GM12874 (cell line): ENCODE measurements around the gene CDC42BPB.

Source experiments
- TF ChIP-seq, protein P1 (sequence below): IDR thresholded peaks from 2 replicates; pipeline ENCODE4 v1.5.1; 2011; ENCODE audit warnings: low read depth, mild to moderate bottlenecking, control low read depth, low read length, moderate library complexity; ENCODE audit not compliant: insufficient read depth

CDC42BPB gene

GRCh38 chr14:103091883-103092222 lies 34.5 kb upstream of the CDC42BPB start:
- TF ChIP-seq, protein P1, sequence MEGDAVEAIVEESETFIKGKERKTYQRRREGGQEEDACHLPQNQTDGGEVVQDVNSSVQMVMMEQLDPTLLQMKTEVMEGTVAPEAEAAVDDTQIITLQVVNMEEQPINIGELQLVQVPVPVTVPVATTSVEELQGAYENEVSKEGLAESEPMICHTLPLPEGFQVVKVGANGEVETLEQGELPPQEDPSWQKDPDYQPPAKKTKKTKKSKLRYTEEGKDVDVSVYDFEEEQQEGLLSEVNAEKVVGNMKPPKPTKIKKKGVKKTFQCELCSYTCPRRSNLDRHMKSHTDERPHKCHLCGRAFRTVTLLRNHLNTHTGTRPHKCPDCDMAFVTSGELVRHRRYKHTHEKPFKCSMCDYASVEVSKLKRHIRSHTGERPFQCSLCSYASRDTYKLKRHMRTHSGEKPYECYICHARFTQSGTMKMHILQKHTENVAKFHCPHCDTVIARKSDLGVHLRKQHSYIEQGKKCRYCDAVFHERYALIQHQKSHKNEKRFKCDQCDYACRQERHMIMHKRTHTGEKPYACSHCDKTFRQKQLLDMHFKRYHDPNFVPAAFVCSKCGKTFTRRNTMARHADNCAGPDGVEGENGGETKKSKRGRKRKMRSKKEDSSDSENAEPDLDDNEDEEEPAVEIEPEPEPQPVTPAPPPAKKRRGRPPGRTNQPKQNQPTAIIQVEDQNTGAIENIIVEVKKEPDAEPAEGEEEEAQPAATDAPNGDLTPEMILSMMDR = no peak

DNA sequence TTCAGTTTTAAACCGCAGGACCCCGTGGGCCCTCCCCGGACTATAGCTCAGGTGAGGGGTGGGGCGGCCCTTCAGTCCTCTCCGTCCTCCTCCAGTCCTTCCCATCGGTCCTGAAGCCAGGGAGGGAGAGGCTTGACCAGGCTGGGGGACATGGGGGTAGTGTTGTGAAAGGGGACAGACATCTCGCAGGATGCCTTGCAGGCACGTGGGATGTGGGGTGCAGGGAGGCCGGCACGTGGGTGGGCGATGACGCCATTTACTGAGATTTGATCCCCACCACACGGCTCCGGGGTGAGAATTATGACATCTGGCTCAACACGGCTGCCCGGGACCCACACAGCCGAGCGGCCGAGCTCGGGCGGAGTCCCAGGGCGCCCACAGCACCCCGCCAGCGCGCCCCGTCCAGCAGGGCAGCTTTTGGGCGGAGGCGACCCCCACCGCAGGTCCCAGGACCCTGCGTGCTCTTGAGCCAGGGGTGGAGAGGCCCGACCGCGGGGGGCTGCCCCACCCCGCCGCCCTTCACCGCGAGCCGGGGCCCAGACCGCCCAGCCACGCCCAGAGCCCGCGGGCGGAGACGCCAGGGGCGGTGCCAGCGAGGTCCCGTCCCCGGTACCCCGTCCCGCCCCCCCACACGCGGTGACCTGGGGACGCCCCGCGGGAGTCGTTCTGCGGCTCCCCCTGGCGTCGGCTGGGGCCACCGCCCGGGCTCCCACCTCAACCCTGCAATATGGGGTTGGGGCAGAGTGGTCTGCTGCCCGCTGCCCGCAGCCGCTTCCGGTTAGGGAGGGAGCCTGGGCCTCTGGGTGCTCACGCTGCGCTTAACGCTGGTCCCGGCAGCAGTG lies 33.9 kb upstream of the CDC42BPB start:
- TF ChIP-seq, protein P1 = peak; percentile 77

- TF ChIP-seq, protein P1 = no peak
Measured at GRCh38 chr14:103090481-103091020, 33.2 kb upstream of the CDC42BPB start.

- TF ChIP-seq, protein P1 = no peak
Measured at GRCh38 chr14:103089386-103090335, 32.3 kb upstream of the CDC42BPB start.

- TF ChIP-seq, protein P1 = no peak
Measured at GRCh38 chr14:103088921-103089320, 31.6 kb upstream of the CDC42BPB start.

DNA sequence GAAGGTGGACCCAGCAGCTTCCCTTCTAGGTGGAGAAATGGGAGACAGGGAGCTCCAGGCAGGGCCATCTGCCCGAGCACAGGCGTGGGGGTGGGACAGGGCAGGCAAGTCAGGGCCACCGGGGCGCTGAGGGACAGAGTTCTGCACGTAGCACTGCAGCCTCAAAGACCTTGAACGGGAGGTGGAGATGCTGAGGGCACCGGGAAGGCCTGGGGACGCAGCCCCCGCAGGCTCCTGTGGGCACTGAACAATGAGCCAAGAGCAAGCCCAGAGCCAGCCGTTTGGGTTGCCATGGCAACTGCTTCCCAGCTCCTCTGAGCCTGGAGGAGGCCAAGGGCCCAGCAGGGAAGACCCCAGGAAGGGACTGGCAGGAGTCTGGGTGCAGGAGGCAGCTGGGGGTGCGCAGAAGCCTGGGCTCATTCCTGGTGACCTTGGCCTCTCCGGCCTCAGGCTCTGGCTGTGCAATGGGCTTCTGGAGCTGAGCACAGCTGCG lies 30.0 kb upstream of the CDC42BPB start:
- TF ChIP-seq, protein P1 = no peak

DNA sequence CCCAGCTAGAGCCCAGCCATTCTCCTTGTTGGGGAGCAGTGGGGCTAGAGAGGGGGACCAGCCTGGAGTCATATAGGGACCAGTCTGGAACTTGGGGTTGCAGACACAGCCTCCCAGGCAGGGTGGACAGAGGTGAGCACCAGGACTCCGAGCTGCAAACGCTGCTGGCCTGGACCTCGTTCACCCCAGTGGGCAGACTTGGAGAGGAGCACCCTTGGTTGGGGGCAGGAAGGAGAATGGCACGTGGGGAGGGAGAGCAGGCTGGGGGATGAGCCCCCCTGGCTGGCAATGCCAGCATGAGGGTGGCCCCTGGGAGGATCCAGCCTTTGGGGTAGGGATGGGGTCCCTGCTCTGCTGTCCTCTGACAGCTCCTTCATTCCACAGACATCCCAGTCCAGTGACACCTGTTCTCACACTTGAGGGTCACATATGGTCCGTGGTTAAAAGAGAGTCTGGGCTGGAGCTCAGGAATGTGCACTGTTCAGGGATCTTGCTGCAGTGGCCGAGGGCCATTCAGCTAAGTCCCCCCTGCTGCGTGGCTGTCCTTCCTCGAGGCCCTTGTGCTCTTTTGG lies 29.5 kb upstream of the CDC42BPB start:
- TF ChIP-seq, protein P1 = no peak
